Keratinocyte (primary cell): ENCODE data around the gene POC5. TPM values are rescaled to one million over a fixed set of nuclear protein-coding genes. Genes with fewer than 3 reads are reported as not detected.

Source experiments
- DNase-seq: peaks from one replicate; pipeline ENCODE4 v3.0.0-alpha.2; 2011; ENCODE audit warnings: low read depth, missing footprints, low spot score
- FAIRE-seq: peaks from 2 replicates; lab custom pipeline; 2011; peaks lifted over from hg19 to GRCh38; lab: Jason Lieb, UNC
- H2AFZ ChIP-seq: 2 replicates; pipeline ENCODE4 v1.6.0; 2012; ENCODE audit warnings: low read length, control low read depth, inconsistent platforms; ENCODE audit not compliant: control insufficient read depth
- H3K27ac ChIP-seq: 2 replicates; pipeline ENCODE4 v1.5.1; 2011; ENCODE audit warnings: low read length; ENCODE audit not compliant: control insufficient read depth, insufficient read depth
- H3K27me3 ChIP-seq: 3 replicates; pipeline ENCODE4 v1.6.0; 2011; ENCODE audit warnings: low read length; ENCODE audit not compliant: control insufficient read depth, insufficient read depth; ENCODE audit errors: extremely low read depth
- H3K36me3 ChIP-seq, 2 experiments: 2 replicates in 1 of 2; 3 replicates in 1 of 2; pipeline ENCODE4 v1.5.1; 2011; ENCODE audit warnings: low read length in 2 of 2, mild to moderate bottlenecking in 1 of 2; ENCODE audit not compliant: control insufficient read depth in 2 of 2, insufficient read depth in 2 of 2; ENCODE audit errors: extremely low read depth in 1 of 2
- H3K4me1 ChIP-seq: 3 replicates; pipeline ENCODE4 v1.5.1; 2011; ENCODE audit warnings: low read length; ENCODE audit not compliant: control insufficient read depth, insufficient read depth; ENCODE audit errors: extremely low read depth
- H3K4me2 ChIP-seq: 3 replicates; pipeline ENCODE4 v1.6.0; 2011; ENCODE audit warnings: low read depth, low read length; ENCODE audit not compliant: control insufficient read depth, insufficient read depth; ENCODE audit errors: extremely low read depth
- H3K4me3 ChIP-seq, 3 experiments: fragments of 200-600 bp in 1 of 3; sonication (generic) in 1 of 3; 2 replicates in 2 of 3; 3 replicates in 1 of 3; pipeline ENCODE4 v1.5.1; 2011 to 2016; ENCODE audit warnings: low read length in 3 of 3, mild to moderate bottlenecking in 3 of 3, control low read depth in 2 of 3, inconsistent platforms in 1 of 3, low read depth in 1 of 3, mixed read lengths in 1 of 3, mixed run types in 1 of 3, moderate library complexity in 1 of 3; ENCODE audit not compliant: control insufficient read depth in 2 of 3, insufficient read depth in 2 of 3; ENCODE audit errors: extremely low read depth in 1 of 3
- H3K79me2 ChIP-seq: 2 replicates; pipeline ENCODE4 v1.6.0; 2012; ENCODE audit warnings: low read length; ENCODE audit not compliant: control insufficient read depth, insufficient read depth
- H3K9ac ChIP-seq: 3 replicates; pipeline ENCODE4 v1.6.0; 2011; ENCODE audit warnings: low read length; ENCODE audit not compliant: control insufficient read depth, insufficient read depth; ENCODE audit errors: extremely low read depth
- H3K9me1 ChIP-seq: 3 replicates; pipeline ENCODE4 v1.6.0; 2011; ENCODE audit warnings: low read length; ENCODE audit not compliant: control insufficient read depth, insufficient read depth; ENCODE audit errors: extremely low read depth
- H3K9me3 ChIP-seq: 2 replicates; pipeline ENCODE4 v1.5.1; 2012; ENCODE audit warnings: low read depth, low read length; ENCODE audit not compliant: control insufficient read depth
- H4K20me1 ChIP-seq: 3 replicates; pipeline ENCODE4 v1.6.0; 2011; ENCODE audit warnings: low read length; ENCODE audit not compliant: control insufficient read depth, insufficient read depth; ENCODE audit errors: extremely low read depth
- CTCF ChIP-seq, 3 experiments: IDR thresholded peaks in 1 of 3; conservative IDR thresholded peaks in 1 of 3; optimal IDR thresholded peaks in 1 of 3; 2 replicates in 2 of 3; 3 replicates in 1 of 3; pipeline versions ENCODE3 to v1.5.1; 2011; ENCODE audit warnings: low read length in 3 of 3, mild to moderate bottlenecking in 3 of 3, moderate library complexity in 2 of 3, control low read depth in 1 of 3, inconsistent platforms in 1 of 3; ENCODE audit not compliant: insufficient read depth in 2 of 3; ENCODE audit errors: extremely low read depth in 1 of 3
- EZH2 ChIP-seq: IDR thresholded peaks from one replicate; pipeline ENCODE4 v1.6.1; 2012; ENCODE audit warnings: inconsistent platforms, mild to moderate bottlenecking, low read length, moderate library complexity
- dilution Hi-C: fragments of 300-500 bp; cut with MboI; formaldehyde crosslinking; loops from one replicate; pipeline ENCODE4 v1.7.0; 2020; ENCODE audit warnings: low sequenced_read_pairs; ENCODE audit not compliant: extremely low pct_ligation_motif_present
- polyA plus RNA-seq, 5 experiments: library from polyadenylated mRNA; depleted of rRNA in 3 of 5; stranded (reverse) in 3 of 5; stranded (forward) in 1 of 5; unstranded in 1 of 5; fragments of >200 nt; gene quantifications; 1 replicate in 1 of 5; 2 replicates in 3 of 5; 3 replicates in 1 of 5; pipeline versions ENCODE4 v1.2.1 to v1.2.3, GENCODE V29; 2011 to 2012; ENCODE audit warnings: missing spikeins in 2 of 5, low read depth in 1 of 5, low replicate concordance in 1 of 5

The POC5 gene
- polyA plus RNA-seq, 1 donor (not counting 4 experiments of a cell fraction or from before 2014, with no cell fraction given) = 10.4 TPM

- Histone ChIP-seq H3K9me3 (no peaks in the 10 kb centered on the region), H3K4me2 (no peak overlapping the region), H3K9me1 (no peaks in the 10 kb centered on the region), H3K79me2 (no peaks in the 10 kb centered on the region), H3K36me3 (no peaks in the 10 kb centered on the region), H3K4me1 (no peaks in the 10 kb centered on the region), H4K20me1 (no peaks in the 10 kb centered on the region), H3K9ac (no peak overlapping the region), H3K4me3 (no peak overlapping the region), H3K27me3 (no peaks in the 10 kb centered on the region), H2AFZ (no peak overlapping the region), H3K27ac (no peak overlapping the region)
- DNase-seq (no peak), FAIRE-seq (no peak)
- no peak for TF ChIP-seq EZH2
- no peak for TF ChIP-seq CTCF (optimal IDR thresholded peaks at IDR 0.05 in 1 of 3, IDR thresholded peaks at IDR 0.05 in 1 of 3, conservative IDR thresholded peaks at IDR 0.05 in 1 of 3; ENCODE audit: extremely low read depth in 1 of 3, insufficient read depth in 2 of 3, low read length in 3 of 3)
- dilution Hi-C loops = no loop called here
Observed at GRCh38 chr5:75736273-75736672, 19.0 kb upstream of the POC5 start.

GRCh38 chr5:75734913-75735789 lies 17.9 kb upstream of the POC5 start:
- no peaks in the 10 kb centered on the region for H3K9me1 ChIP-seq
- H3K79me2 ChIP-seq = no peaks in the 10 kb centered on the region
- dilution Hi-C loops = no loop called here
- FAIRE-seq = no peak
- no peak for DNase-seq
- H3K27me3 ChIP-seq = no peaks in the 10 kb centered on the region
- H2AFZ ChIP-seq = no peak overlapping the region
- no peaks in the 10 kb centered on the region for H4K20me1 ChIP-seq
- no peak overlapping the region for H3K27ac ChIP-seq
- H3K4me3 ChIP-seq = no peak overlapping the region
- H3K4me1 ChIP-seq = no peaks in the 10 kb centered on the region
- H3K9ac ChIP-seq = no peak overlapping the region
- H3K9me3 ChIP-seq = no peaks in the 10 kb centered on the region
- no peak overlapping the region for H3K4me2 ChIP-seq
- no peaks in the 10 kb centered on the region for H3K36me3 ChIP-seq
- TF ChIP-seq CTCF (optimal IDR thresholded peaks at IDR 0.05 in 1 of 3, IDR thresholded peaks at IDR 0.05 in 1 of 3, conservative IDR thresholded peaks at IDR 0.05 in 1 of 3; ENCODE audit: extremely low read depth in 1 of 3, insufficient read depth in 2 of 3, low read length in 3 of 3) (peak; percentile 46 to 73 (median 65)), EZH2 (no peak)
